HG03439 (cell line): Measurements from ENCODE around the gene KIF2A.

Source experiments
- ATAC-seq: cut with Tn5 transposase; IDR thresholded peaks from one replicate; pipeline ENCODE4 v1.9.1; 2021; ENCODE audit warnings: mild to moderate bottlenecking, moderate library complexity; ENCODE audit not compliant: unreplicated experiment

KIF2A gene

GRCh38 chr5:62305715-62306322 lies at the start of gene KIF2A:
TSS of gene KIF2A (plus strand) at chr5:62306206. CDS start at chr5:62306473, 267 bp downstream.
- peak; percentile 94 for ATAC-seq

- no peak for ATAC-seq
Observed at GRCh38 chr5:62257020-62257367, 49.0 kb upstream of the KIF2A start.

- ATAC-seq, result no peak
Observed at GRCh38 chr5:62258654-62259053, 47.4 kb upstream of the KIF2A start.

GRCh38 chr5:62259699-62260250 lies 46.2 kb upstream of the KIF2A start:
- no peak for ATAC-seq

GRCh38 chr5:62260513-62260912 lies 45.5 kb upstream of the KIF2A start:
- no peak for ATAC-seq

- ATAC-seq, result no peak
Observed at GRCh38 chr5:62263401-62263800, 42.6 kb upstream of the KIF2A start.

- ATAC-seq, result no peak
Observed at GRCh38 chr5:62265648-62266112, 40.3 kb upstream of the KIF2A start.

GRCh38 chr5:62266573-62266972 lies 39.4 kb upstream of the KIF2A start:
- ATAC-seq, result no peak

GRCh38 chr5:62268234-62268633 lies 37.8 kb upstream of the KIF2A start:
- ATAC-seq, result no peak

GRCh38 chr5:62268792-62269191 lies 37.2 kb upstream of the KIF2A start:
- ATAC-seq, result no peak

- ATAC-seq, result no peak
Observed at GRCh38 chr5:62271370-62271769, 34.6 kb upstream of the KIF2A start.

- ATAC-seq, result no peak
Observed at GRCh38 chr5:62271870-62272269, 34.1 kb upstream of the KIF2A start.

GRCh38 chr5:62273687-62274086 lies 32.3 kb upstream of the KIF2A start:
- no peak for ATAC-seq

- ATAC-seq, result no peak
Observed at GRCh38 chr5:62275581-62275980, 30.4 kb upstream of the KIF2A start.

GRCh38 chr5:62281411-62281810 lies 24.6 kb upstream of the KIF2A start:
- ATAC-seq, result no peak

GRCh38 chr5:62282064-62282463 lies 23.9 kb upstream of the KIF2A start:
- ATAC-seq, result no peak

- no peak for ATAC-seq
Observed at GRCh38 chr5:62283005-62283404, 23.0 kb upstream of the KIF2A start.

- ATAC-seq, result no peak
Observed at GRCh38 chr5:62283861-62284260, 22.1 kb upstream of the KIF2A start.

- ATAC-seq, result peak; percentile 72
Observed at GRCh38 chr5:62284946-62285891, 20.8 kb upstream of the KIF2A start.

GRCh38 chr5:62286834-62287233 lies 19.2 kb upstream of the KIF2A start:
- ATAC-seq, result no peak

- ATAC-seq, result no peak
Observed at GRCh38 chr5:62287237-62287636, 18.8 kb upstream of the KIF2A start.

- ATAC-seq, result no peak
Observed at GRCh38 chr5:62288118-62288517, 17.9 kb upstream of the KIF2A start.
